HG03520 (cell line): ENCODE measurements around the gene EXOG.
"Not testable (repeated sequence)": the region's sequence is repeated elsewhere in the genome, so short reads cannot be mapped to it uniquely, and the experiment has no call there.

Source experiments
- ATAC-seq: cut with Tn5 transposase; IDR thresholded peaks from one replicate; pipeline ENCODE4 v1.9.1; 2021; ENCODE audit warnings: mild to moderate bottlenecking, moderate library complexity; ENCODE audit not compliant: unreplicated experiment

Gene EXOG

DNA sequence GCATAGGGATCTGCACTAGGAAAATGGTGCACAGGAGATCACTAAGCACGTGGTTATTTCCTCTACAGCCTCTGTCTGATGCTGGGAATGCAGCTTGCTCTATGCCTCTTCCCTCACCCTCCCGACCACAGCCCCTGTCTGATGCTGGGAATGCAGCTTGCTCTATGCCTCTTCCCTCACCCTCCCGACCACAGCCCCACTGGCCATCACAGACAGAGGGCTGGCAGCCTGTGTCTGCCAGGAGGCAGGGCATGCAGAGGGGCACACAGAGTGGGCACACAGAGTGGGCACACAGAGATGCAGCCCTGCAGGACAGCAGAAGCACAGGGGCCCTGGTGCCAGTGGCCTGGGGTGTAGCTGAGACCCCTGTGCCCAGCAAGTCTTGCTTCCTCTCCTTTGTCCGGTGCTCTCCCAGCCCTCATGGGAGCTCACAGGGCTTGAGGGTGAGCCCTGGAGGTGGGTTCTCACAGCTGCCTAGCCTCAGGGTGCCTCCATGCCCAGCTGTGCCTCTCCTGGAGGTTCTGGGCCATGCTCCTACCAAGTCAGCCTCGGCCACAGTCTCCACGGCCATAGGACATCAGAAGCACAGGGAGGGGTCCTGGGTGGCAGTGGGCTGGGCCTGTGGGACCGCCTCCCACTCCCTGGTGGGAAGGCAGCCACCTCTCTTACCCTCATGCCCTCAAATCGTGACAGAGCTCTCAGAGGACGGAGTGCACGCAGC is 65.8 kb downstream of the EXOG start:
- ATAC-seq = no peak

DNA sequence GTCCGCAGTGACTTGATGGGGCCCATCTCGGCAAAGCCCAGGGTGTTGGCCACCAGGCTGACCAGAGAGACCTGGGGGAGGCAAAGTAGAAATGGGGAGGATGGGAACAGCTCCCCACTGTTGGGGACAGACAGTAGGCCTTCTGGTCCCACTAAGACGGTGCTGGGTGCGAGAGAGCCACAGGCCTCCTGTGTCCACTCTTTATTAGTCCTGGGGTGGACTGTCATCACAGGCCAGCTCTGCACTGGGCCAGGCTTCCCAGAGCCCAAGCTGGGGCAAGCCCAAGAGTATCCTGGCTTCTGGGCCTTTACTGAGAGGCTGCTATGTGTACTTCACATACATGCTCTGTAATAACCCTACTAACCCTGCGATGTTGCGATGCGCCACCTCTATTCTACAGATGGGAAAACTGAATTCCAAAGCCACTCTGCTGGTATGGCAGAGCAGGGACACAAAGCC is 66.4 kb downstream of the EXOG start:
- no peak for ATAC-seq

DNA sequence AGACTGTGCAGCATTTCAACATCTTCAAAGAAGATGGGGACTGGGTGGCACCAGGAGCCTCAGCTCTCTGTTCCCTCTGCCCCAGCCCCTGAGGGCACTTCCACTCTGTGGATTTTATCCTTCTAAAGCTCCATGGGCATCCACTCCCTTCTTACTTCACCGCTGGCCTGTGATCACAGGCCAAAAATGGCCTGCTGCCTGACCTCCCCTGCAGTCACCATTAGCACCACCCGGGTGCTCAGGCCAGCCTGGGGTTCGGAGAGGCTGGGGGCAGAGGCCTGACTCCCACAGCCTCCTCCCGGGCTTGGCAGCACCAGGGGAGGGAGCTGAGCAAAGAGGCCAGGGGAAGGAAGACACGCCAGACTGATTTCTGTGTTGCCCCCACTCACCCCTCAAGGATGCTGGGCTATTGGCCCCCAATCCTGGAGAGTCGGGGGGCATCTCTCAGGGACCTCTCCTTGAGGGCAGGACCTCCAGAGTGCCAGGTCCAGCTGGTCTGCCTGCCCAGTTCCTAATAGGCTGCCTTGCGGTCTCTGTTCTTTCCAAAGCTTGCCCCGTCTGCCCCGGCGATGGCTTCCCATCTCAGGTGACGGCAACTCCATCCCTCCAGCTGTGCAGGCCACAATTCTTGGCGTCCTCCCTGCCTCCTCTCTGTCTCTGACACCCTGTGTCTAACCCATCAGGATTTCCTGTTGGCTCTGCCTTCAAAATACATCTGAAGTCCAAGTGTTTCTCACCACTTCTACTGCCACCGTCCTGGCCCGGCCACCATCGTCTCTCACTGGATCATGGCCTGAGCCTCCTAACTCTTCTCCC is 67.1 kb downstream of the EXOG start:
- ATAC-seq = no peak

DNA sequence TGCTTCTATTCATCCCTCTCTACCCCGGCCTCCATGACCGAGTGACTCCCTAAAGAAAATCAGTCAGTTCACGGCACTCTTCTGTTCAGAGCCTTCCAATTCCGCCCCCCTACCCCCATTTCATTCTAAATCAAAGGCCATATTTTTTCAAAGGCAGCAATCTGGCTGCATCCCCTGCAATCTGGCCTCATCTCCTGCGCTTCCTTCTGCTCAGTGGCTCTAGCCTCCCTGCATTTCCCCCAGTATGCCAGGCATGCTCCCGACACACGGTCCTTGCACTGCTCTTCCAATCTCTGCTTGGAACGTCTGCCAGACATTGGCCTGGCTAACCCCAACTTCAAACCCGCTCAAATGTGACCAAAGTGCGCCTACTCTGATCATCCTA is 67.7 kb downstream of the EXOG start:
- no peak for ATAC-seq

DNA sequence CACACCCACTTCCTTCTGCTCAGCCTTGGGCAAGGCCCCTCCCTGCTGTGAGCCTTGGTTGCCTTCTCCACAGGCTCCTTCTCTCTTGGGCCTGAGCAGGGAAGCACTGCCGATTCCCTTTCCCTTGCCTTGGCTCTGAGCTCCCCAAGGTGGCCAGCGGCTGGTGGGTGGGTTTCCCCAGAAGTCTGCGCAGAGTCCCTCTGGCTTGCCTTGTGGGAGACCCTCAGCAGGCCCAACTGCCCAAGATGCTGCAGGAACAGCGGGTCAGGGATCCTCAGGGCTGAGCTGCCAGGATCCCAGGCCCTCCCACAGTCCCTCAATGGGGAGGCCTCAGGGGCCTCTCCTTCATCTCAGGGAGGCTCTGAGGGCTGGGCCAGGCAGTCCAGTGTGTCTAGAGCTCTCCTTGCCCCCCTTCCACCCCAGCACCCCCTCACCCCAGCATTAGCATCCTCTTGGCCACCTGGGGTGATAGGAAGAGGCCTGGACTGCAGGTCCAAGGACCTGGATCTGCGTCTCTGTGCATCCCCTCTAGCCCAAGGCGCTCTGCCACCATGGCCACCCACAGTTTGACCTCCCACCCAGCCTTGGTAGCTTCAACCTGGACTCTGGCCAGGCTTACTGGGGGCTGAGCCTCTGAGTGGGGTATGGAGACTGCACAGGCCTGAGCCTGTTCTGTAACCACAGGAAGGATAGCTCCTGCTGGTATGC is 68.6 kb downstream of the EXOG start:
- no peak for ATAC-seq

DNA sequence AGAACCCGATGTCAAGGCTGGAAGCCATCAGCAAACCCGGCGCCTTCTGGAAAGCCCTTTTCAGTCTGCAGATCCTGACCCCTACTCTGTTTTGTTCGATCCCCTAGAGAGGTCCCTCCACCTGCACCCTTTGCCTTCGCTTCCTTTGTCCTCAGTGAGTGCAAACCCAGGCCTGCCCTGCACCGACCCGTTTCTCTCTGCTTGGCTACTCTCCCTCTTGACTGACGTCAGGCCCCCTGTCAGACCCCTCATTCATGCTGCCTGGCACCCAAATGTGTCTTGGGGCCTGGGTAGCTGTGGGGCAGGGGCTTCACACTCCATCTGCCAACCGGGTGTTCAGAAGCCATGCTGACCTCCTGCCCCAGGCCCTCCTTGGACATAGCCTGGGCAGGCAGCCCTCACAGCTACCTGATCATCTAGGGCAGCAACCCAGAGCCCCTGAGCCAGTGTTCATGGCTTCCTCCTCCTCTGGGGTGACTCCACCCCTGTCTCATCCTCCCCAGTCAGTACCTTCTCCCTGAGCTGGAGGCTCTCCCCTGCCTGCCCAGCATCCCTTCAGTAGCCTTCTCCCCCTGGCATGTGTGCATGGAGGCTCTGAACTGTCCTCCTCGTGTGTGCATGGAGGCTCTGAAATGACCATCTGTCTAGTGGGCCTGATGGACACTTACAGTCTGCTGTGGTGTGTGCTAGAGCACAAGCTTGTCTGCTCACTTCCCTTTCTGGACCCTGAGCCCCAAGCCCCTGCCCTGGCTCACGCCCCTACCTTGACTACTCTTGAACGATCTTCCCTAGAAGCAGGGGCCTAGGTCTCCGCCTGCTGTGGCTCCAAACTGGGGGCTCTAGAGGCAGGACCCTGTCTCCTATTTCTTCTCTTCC is 69.4 kb downstream of the EXOG start:
- no peak for ATAC-seq

DNA sequence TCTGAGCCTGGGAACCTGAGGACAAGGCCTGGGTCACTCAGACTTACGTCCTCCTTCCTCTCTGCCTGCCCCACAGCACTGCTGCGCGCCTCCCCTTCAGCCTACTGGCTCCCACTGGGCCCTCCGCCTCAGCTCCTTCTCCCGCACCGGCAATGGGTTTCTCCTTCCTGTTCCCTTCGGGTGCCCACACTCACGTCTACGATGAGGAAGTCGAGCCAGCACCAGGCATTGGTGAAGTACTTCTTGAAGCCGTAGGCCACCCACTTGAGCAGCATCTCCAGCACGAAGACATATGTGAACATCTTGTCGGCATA is 70.0 kb downstream of the EXOG start:
- no peak for ATAC-seq

DNA sequence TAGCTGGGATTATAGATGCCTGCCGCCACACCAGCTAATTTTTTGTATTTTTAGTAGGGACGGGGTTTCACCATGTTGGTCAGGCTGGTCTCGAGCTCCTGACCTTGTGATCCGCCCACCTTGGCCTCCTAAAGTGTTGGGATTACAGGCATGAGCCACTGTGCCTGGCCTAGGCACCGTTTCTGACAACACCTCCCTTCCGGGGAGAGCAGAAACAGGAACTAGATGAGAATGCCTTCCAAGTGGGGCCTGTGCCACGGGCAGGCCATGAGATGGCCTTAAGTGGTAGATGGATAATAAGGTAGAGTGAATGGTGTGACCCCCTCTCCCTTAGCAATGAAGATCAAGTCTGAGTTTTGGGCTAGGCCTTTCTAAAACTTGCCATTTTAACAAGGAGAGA is 70.7 kb downstream of the EXOG start:
- ATAC-seq = not testable (repeated sequence)

DNA sequence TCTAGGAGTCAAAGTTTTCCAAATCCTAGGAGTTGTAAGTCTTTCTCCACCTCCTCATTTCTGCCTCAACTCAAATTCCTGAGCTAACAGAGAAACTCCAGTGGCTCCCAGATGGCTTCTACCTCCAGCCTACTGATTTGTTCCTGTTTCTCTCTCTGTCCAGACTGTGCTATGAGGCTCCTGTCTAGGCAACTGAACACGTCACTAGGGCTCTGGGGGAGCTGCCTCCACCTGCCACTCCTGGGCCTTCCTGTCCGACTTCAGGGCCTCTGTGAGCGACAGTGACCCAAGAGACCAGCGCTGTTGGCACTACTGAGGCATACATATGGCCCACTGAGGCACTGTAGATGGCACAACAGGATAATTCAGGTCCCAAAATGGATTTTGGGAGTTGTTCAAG is 71.4 kb downstream of the EXOG start:
- ATAC-seq = no peak

DNA sequence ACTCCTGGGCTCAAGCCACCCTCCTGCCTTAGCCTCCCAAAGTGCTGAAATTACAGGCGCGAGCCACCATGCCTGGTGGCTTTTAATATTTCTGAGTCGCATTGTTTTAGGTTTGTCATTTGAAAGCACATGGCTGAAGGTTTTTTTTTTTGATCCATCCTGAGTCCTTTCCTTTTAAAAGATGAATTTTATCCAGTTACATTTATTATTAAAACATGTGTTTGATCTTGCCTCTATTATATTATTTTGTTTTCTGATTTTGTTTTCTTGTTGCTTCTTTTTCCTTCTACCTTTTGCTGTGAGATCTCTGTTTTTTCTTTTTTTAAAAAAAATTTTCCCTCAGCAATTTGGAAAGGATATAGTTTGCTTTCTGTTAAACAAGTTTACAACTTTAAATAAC is 77.0 kb downstream of the EXOG start:
- no peak for ATAC-seq

DNA sequence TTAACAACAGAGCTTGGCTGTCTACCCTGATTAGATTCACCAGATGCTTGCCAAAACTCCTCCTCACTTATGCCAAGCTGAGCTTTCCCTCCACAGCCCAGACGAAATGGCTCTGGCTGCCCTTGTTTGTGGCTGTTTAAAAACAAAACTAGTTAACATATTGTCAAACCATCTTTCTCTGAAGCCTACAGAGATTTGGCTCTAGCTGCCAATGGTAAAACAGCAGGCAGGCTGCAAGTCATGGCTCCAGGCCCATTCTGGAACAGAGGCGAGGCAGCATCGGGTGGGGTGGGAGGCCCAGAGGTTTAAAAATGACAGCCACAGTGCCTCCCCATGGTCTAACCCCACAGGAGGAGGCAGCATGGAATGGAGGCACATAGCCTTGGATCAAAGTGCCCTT is 77.4 kb downstream of the EXOG start:
- ATAC-seq = no peak

DNA sequence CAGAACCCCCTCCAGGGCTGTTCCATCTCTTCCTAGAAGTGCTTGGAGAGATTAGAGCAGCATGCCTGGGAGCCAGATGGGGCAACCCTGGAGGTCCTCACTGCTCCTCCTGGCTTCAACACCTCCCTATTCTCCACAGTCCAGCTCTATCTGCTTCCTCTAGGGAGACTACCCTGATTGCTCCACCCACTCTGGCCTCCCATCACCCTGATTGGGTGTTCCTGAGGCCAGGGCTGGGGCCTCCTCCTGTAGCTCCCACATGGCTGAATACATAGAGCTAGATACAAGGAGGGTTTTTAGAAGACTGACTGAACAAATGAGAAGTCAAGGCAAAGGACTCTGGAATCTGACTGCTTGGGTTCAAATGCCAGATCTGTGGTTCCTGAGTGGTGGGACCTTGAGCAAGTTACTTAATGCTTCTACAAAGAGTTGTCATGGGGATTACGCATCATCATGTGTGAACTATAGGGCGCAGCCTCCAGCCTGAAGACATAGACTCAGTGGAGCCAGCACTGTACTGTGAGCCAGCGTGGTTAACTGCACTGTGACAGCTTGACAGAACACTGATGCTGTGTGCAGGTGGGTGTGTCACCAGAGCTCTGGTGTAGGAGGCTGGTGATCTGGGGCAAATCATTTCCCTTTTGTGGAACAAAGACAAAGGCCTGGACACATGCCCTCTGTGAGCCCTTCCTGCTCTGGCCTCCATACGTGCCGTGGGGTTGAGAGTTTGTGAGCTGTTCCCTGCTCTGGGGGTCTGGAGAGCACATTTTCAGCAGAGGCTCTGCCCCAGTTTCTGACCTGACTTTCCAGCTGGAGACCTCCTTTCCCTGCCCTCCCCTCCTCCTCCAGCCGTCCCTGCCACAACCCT is 78.5 kb downstream of the EXOG start:
- no peak for ATAC-seq

DNA sequence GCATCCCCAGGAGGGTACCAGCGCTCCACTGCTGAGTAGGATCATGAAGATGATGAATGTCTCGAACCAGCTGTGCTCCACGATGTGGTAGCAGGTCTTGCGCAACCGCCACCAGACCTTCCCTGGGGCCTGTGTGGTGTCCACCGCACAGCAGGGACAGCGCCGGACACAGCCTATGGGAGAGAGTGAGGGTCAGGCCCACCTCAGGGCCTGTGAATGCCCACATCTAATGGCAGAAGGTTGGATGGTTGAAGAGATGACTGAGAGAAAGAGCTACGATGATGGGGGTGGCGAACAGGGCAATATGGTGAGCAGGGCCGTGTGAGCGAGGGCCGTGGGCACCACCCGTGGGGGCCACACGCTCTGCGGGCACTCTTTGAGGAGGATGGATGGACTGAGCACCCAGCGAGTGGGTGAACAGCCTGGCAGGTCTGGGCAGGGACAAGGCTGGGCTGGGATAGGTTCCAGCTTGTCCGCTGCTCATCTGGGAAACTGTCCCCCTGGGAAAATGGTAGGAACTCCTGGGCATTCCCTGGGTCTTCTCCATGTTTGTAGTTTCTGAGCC is 79.2 kb downstream of the EXOG start:
- no peak for ATAC-seq
